Measurements from ENCODE around the gene CYP2S1.
"Not testable (repeated sequence)": the region's sequence is repeated elsewhere in the genome, so short reads cannot be mapped to it uniquely, and the experiment has no call there.

CYP2S1 gene, protein sequence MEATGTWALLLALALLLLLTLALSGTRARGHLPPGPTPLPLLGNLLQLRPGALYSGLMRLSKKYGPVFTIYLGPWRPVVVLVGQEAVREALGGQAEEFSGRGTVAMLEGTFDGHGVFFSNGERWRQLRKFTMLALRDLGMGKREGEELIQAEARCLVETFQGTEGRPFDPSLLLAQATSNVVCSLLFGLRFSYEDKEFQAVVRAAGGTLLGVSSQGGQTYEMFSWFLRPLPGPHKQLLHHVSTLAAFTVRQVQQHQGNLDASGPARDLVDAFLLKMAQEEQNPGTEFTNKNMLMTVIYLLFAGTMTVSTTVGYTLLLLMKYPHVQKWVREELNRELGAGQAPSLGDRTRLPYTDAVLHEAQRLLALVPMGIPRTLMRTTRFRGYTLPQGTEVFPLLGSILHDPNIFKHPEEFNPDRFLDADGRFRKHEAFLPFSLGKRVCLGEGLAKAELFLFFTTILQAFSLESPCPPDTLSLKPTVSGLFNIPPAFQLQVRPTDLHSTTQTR

GRCh38 chr19:41192574-41193429 is at the start of gene CYP2S1:
Gene CYP2S1, plus strand, starts transcription at chr19:41193219. Its CDS starts 46 bp downstream, at chr19:41193265.
- H3K4me3 ChIP-seq (ENCODE audit: low read length), result peak within 1 kb of the TSS; percentile 39
- DNase-seq (ENCODE audit: low read depth), result peak; percentile 13
- TF ChIP-seq, protein P1, sequence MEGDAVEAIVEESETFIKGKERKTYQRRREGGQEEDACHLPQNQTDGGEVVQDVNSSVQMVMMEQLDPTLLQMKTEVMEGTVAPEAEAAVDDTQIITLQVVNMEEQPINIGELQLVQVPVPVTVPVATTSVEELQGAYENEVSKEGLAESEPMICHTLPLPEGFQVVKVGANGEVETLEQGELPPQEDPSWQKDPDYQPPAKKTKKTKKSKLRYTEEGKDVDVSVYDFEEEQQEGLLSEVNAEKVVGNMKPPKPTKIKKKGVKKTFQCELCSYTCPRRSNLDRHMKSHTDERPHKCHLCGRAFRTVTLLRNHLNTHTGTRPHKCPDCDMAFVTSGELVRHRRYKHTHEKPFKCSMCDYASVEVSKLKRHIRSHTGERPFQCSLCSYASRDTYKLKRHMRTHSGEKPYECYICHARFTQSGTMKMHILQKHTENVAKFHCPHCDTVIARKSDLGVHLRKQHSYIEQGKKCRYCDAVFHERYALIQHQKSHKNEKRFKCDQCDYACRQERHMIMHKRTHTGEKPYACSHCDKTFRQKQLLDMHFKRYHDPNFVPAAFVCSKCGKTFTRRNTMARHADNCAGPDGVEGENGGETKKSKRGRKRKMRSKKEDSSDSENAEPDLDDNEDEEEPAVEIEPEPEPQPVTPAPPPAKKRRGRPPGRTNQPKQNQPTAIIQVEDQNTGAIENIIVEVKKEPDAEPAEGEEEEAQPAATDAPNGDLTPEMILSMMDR (conservative IDR thresholded peaks at IDR 0.05; ENCODE audit: low read depth, low read length), result no peak

DNA sequence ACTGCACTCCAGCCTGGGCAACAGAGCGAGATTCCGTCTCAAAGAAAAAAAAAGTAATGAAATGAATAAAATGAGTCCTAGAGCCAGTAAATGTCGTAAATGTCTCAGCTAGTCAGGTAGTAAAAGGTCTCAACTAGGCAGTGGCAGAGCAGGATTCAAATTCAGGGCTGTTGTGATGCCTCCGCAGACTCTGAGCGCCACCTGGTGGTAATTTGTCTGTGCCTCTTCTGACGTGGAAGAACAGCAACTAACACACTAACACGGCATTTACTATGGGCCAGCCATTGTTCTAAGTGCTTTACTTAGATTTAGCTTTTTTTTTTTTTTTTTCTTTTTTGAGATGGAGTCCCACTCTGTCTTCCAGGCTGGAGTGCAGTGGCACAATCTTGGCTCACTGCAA is 48.6 kb upstream of the CYP2S1 start:
- peak; percentile 45 for DNase-seq (ENCODE audit: low read depth)
- H3K4me3 ChIP-seq (ENCODE audit: low read length), result no peak overlapping the region
- TF ChIP-seq, protein P1 (conservative IDR thresholded peaks at IDR 0.05; ENCODE audit: low read depth, low read length), result peak; percentile 87

- no peak overlapping the region for H3K4me3 ChIP-seq (ENCODE audit: low read length)
- DNase-seq (ENCODE audit: low read depth), result no peak
- TF ChIP-seq, protein P1 (conservative IDR thresholded peaks at IDR 0.05; ENCODE audit: low read depth, low read length), result no peak
Measured at GRCh38 chr19:41149831-41150230, 43.2 kb upstream of the CYP2S1 start.

- not testable (repeated sequence) for DNase-seq (ENCODE audit: low read depth)
Measured at GRCh38 chr19:41150986-41151385, 42.0 kb upstream of the CYP2S1 start.

DNA sequence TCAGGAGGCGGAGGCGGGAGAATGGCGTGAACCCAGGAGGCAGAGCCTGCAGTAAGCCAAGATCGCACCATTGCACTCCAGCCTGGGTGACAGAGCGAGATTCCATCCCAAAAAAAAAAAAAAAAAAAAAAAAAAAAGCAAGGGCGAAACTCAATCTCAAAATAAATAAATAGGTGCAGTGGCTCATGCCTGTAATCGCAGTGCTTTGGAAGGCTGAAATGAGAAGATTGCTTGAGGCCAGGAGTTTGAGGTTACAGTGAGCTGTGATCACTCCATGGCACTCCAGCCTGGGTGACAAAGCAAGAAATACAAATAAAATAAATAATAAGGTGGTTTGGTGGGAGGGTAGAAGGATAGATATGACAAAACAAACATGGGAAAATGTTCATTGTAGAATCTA is 39.0 kb upstream of the CYP2S1 start:
- H3K4me3 ChIP-seq (ENCODE audit: low read length), result no peak overlapping the region
- TF ChIP-seq, protein P1 (conservative IDR thresholded peaks at IDR 0.05; ENCODE audit: low read depth, low read length), result no peak
- no peak for DNase-seq (ENCODE audit: low read depth)

More at GRCh38 chr19:41150986-41151385, 42.0 kb upstream of the CYP2S1 start:
- not testable (repeated sequence) for H3K4me3 ChIP-seq (ENCODE audit: low read length)

GRCh38 chr19:41156207-41156606 is 36.8 kb upstream of the CYP2S1 start:
- H3K4me3 ChIP-seq (ENCODE audit: low read length), result no peak overlapping the region
- TF ChIP-seq, protein P1 (conservative IDR thresholded peaks at IDR 0.05; ENCODE audit: low read depth, low read length), result no peak
- no peak for DNase-seq (ENCODE audit: low read depth)

- TF ChIP-seq, protein P1 (conservative IDR thresholded peaks at IDR 0.05; ENCODE audit: low read depth, low read length), result no peak
- no peak for DNase-seq (ENCODE audit: low read depth)
- no peak overlapping the region for H3K4me3 ChIP-seq (ENCODE audit: low read length)
Measured at GRCh38 chr19:41159881-41160280, 33.1 kb upstream of the CYP2S1 start.
